Measurements from ENCODE around the gene OSGIN1. TPM values are rescaled to one million over a fixed set of nuclear protein-coding genes. Genes with fewer than 3 reads are reported as not detected.

The OSGIN1 gene
- total and polyA plus RNA-seq, 2 of the 8 experiments (the other 6 are each of a cell fraction or from before 2014, with no cell fraction given) = 0.58 to 0.76 TPM

- no peak for TF ChIP-seq YY1 (IDR thresholded peaks at IDR 0.05; ENCODE audit: low read depth, low read length)
- no peak for TF ChIP-seq ASH2L (IDR thresholded peaks at IDR 0.05; ENCODE audit: low read length)
- TF ChIP-seq SIX5 (IDR thresholded peaks at IDR 0.05; ENCODE audit: low read depth, low read length) = no peak
- TF ChIP-seq CREB1 (IDR thresholded peaks at IDR 0.05) = no peak
- TF ChIP-seq TAF7 (optimal IDR thresholded peaks at IDR 0.05; ENCODE audit: borderline replicate concordance, low read depth, low read length) = no peak
These were observed 10.5 kb downstream of the OSGIN1 start (continued) for GRCh38 chr16:83963277-83964119.

Data from H1 (cell line).